A549 treated with ZK216348 at 1 μM for 4 hours (cell line): ENCODE measurements around the gene TRIM14. TPM values are rescaled to one million over a fixed set of nuclear protein-coding genes. Genes with fewer than 3 reads are reported as not detected.

Source experiments
- total RNA-seq: library from RNA; stranded (reverse); fragments of 200-300 nt; extraction: Qiagen RNA extraction; gene quantifications from 5 replicates; pipeline ENCODE4 v1.2.3, GENCODE V29; 2022; ENCODE audit warnings: low read depth

The TRIM14 gene
- total RNA-seq: 10.4 to 15.3 TPM (median 13.6 TPM) in 5 replicates

GRCh38 chr9:98118640-98119601 is at the start of gene TRIM14:
TSS of gene TRIM14 (minus strand) at chr9:98119222. CDS start at chr9:98119188, 34 bp downstream.

GRCh38 chr9:98056269-98057137 is 62.5 kb downstream of the TRIM14 start, which contains the start of gene NANS:
TSS of gene NANS (plus strand) at chr9:98056732. CDS start at chr9:98056809, 77 bp downstream.

Other genes with a start within 250 kb of the TRIM14 start
- gene TRMO, start 196.7 kb downstream of the TRIM14 start, total RNA-seq: 10.4 to 15.8 TPM (median 11.2 TPM) in 5 replicates
- not detected in 5 replicates for gene HEMGN, start 181.1 kb downstream of the TRIM14 start, total RNA-seq
- 299 to 372 TPM (median 318 TPM) in 5 replicates for gene ANP32B, start 135.9 kb downstream of the TRIM14 start, total RNA-seq
- 57.5 to 72.8 TPM (median 67.6 TPM) in 5 replicates for gene NANS, start 62.5 kb downstream of the TRIM14 start, total RNA-seq
- 0.65 to 1.2 TPM (median 1.0 TPM) in 5 replicates for gene CORO2A, start 73.4 kb upstream of the TRIM14 start, total RNA-seq
- gene TBC1D2, start 136.4 kb upstream of the TRIM14 start, total RNA-seq: 6.2 to 12.4 TPM (median 10.2 TPM) in 5 replicates